Skeletal muscle tissue (tissue), 4 donors: ENCODE data around the gene ST6GALNAC6. TPM values are rescaled to one million over a fixed set of nuclear protein-coding genes. Genes with fewer than 3 reads are reported as not detected.
"Not testable (repeated sequence)": the region's sequence is repeated elsewhere in the genome, so short reads cannot be mapped to it uniquely, and the experiment has no call there.

Experiments
- H3K27ac ChIP-seq: one replicate; pipeline ENCODE4 v1.7.0; 2013; ENCODE audit warnings: mild to moderate bottlenecking, low read depth, low read length, inconsistent platforms
- H3K27me3 ChIP-seq, 3 donors: one replicate each; pipeline ENCODE4 v1.7.0; 2013; ENCODE audit warnings: low read length in 3 of 3; ENCODE audit not compliant: control insufficient read depth in 3 of 3, insufficient read depth in 3 of 3
- H3K36me3 ChIP-seq, 3 donors: one replicate each; pipeline ENCODE4 v1.7.0; 2013; ENCODE audit warnings: low read length in 3 of 3; ENCODE audit not compliant: control insufficient read depth in 3 of 3, insufficient read depth in 3 of 3
- H3K4me1 ChIP-seq, 3 donors: one replicate each; pipeline ENCODE4 v1.7.0; 2013; ENCODE audit warnings: low read length in 3 of 3, mild to moderate bottlenecking in 3 of 3; ENCODE audit not compliant: control insufficient read depth in 3 of 3, insufficient read depth in 3 of 3
- H3K4me3 ChIP-seq, 3 donors: one replicate each; pipeline ENCODE4 v1.7.0; 2013; ENCODE audit warnings: low read length in 3 of 3
- H3K9ac ChIP-seq, 3 donors: one replicate each; pipeline ENCODE4 v1.7.0; 2013; ENCODE audit warnings: low read length in 3 of 3, mild to moderate bottlenecking in 3 of 3, moderate library complexity in 2 of 3, low read depth in 1 of 3
- H3K9me3 ChIP-seq, 3 donors: one replicate each; pipeline ENCODE4 v1.7.0; 2013; ENCODE audit warnings: low read length in 3 of 3; ENCODE audit not compliant: control insufficient read depth in 3 of 3
- total RNA-seq: library from RNA; depleted of rRNA; stranded (reverse); fragments of >200 nt; gene quantifications from one replicate; pipeline ENCODE4 v1.2.3, GENCODE V29; 2014
- donor health status: Osteomylitis.

The ST6GALNAC6 gene
- total RNA-seq, 1 donor from 2014 or later = 33.9 TPM

GRCh38 chr9:127875306-127875966, 24.0 kb downstream of the ST6GALNAC6 start:
- H3K4me1 ChIP-seq = peaks cover 53 to 76% (median 58%) of the 10 kb centered on the region in 3 donors
- no peaks in the 10 kb centered on the region for H3K27me3 ChIP-seq
- H3K36me3 ChIP-seq = peaks cover 28 to 32% (median 28%) of the 10 kb centered on the region in 3 donors
- H3K27ac ChIP-seq = peak overlapping the region; percentile 92
- H3K4me3 ChIP-seq = peak overlapping the region; percentile 76 to 96 (median 89)
- H3K9me3 ChIP-seq = no peaks in the 10 kb centered on the region
- H3K9ac ChIP-seq = peak overlapping the region; percentile 79 to 96 (median 89)

GRCh38 chr9:127874301-127875221, 24.8 kb downstream of the ST6GALNAC6 start:
- H3K9ac ChIP-seq = peak overlapping the region; percentile 79 to 96 (median 89)
- no peaks in the 10 kb centered on the region for H3K9me3 ChIP-seq
- H3K4me3 ChIP-seq = peak overlapping the region; percentile 76 to 96 (median 89)
- H3K27me3 ChIP-seq = no peaks in the 10 kb centered on the region
- H3K4me1 ChIP-seq = peaks cover 56 to 84% (median 60%) of the 10 kb centered on the region in 3 donors
- peaks cover 33 to 37% (median 34%) of the 10 kb centered on the region in 3 donors for H3K36me3 ChIP-seq
- H3K27ac ChIP-seq = peak overlapping the region; percentile 92

GRCh38 chr9:127873886-127874285, 25.5 kb downstream of the ST6GALNAC6 start:
- Histone ChIP-seq H3K4me1 (peaks cover 58 to 84% (median 60%) of the 10 kb centered on the region in 3 donors), H3K27ac (peak overlapping the region; percentile 92), H3K36me3 (peaks cover 39 to 43% (median 41%) of the 10 kb centered on the region in 3 donors), H3K4me3 (peak overlapping the region; percentile 76 to 96 (median 89)), H3K9me3 (no peaks in the 10 kb centered on the region), H3K27me3 (no peaks in the 10 kb centered on the region), H3K9ac (peak overlapping the region; percentile 76 to 96 (median 79))

GRCh38 chr9:127873223-127873691, 26.1 kb downstream of the ST6GALNAC6 start:
- Histone ChIP-seq H3K4me1 (peaks cover 52 to 79% (median 56%) of the 10 kb centered on the region in 3 donors), H3K9me3 (no peaks in the 10 kb centered on the region), H3K36me3 (peaks cover 45 to 48% (median 46%) of the 10 kb centered on the region in 3 donors), H3K9ac (peak overlapping the region in 2 of 3 donors; percentile 76), H3K4me3 (peak overlapping the region in 2 of 3 donors; percentile 49 to 76), H3K27ac (peak overlapping the region; percentile 92), H3K27me3 (no peaks in the 10 kb centered on the region)

- Histone ChIP-seq H3K9me3 (no peaks in the 10 kb centered on the region), H3K9ac (peak overlapping the region in 2 of 3 donors; percentile 21 to 76), H3K4me3 (no peak overlapping the region), H3K4me1 (peaks cover 46 to 77% (median 51%) of the 10 kb centered on the region in 3 donors), H3K27me3 (no peaks in the 10 kb centered on the region), H3K36me3 (peaks cover 51 to 55% (median 52%) of the 10 kb centered on the region in 3 donors), H3K27ac (no peak overlapping the region)
Observed at GRCh38 chr9:127872369-127873222, 26.8 kb downstream of the ST6GALNAC6 start.

GRCh38 chr9:127871531-127871930, 27.9 kb downstream of the ST6GALNAC6 start:
- Histone ChIP-seq H3K27me3 (no peaks in the 10 kb centered on the region), H3K4me1 (peaks cover 43 to 69% (median 46%) of the 10 kb centered on the region in 3 donors), H3K4me3 (no peak overlapping the region), H3K9me3 (no peaks in the 10 kb centered on the region), H3K36me3 (peaks cover 55 to 59% (median 57%) of the 10 kb centered on the region in 3 donors), H3K9ac (peak overlapping the region in 1 of 3 donors; percentile 25), H3K27ac (no peak overlapping the region)

- Histone ChIP-seq H3K36me3 (peaks cover 56 to 59% (median 57%) of the 10 kb centered on the region in 3 donors), H3K9me3 (no peaks in the 10 kb centered on the region), H3K9ac (peak overlapping the region in 1 of 3 donors; percentile 40), H3K4me1 (peaks cover 37 to 64% (median 41%) of the 10 kb centered on the region in 3 donors), H3K27ac (no peak overlapping the region), H3K4me3 (no peak overlapping the region), H3K27me3 (no peaks in the 10 kb centered on the region)
Observed at GRCh38 chr9:127870887-127871286, 28.5 kb downstream of the ST6GALNAC6 start.

- H3K36me3 ChIP-seq = peaks cover 59 to 64% (median 59%) of the 10 kb centered on the region in 3 donors
- H3K9me3 ChIP-seq, H3K27ac ChIP-seq, H3K4me3 ChIP-seq, H3K27me3 ChIP-seq: not testable (repeated sequence)
- peaks cover 30 to 56% (median 33%) of the 10 kb centered on the region in 3 donors for H3K4me1 ChIP-seq
- peak overlapping the region in 1 of 3 donors; percentile 40 for H3K9ac ChIP-seq
Observed at GRCh38 chr9:127870153-127870491, 29.3 kb downstream of the ST6GALNAC6 start.
